ENCODE data around the gene MRE11.

- TF ChIP-seq CTCF (IDR thresholded peaks at IDR 0.05), result no peak
- no peak for TF ChIP-seq POLR2AphosphoS5 (IDR thresholded peaks at IDR 0.05)
- TF ChIP-seq POLR2A (IDR thresholded peaks at IDR 0.05), result no peak
Observed at GRCh38 chr11:94379613-94380012, 114.0 kb downstream of the MRE11 start.
